HG03108 (cell line): Measurements from ENCODE around the gene PHYKPL.
"Not testable (repeated sequence)": the region's sequence is repeated elsewhere in the genome, so short reads cannot be mapped to it uniquely, and the experiment has no call there.

Experiments used
- ATAC-seq: cut with Tn5 transposase; IDR thresholded peaks from one replicate; pipeline ENCODE4 v1.9.1; 2021; ENCODE audit warnings: moderate library complexity; ENCODE audit not compliant: unreplicated experiment

PHYKPL gene

GRCh38 chr5:178240341-178240741 is 7.7 kb upstream of the PHYKPL start:
- no peak for ATAC-seq

GRCh38 chr5:178239626-178240301 is 7.2 kb upstream of the PHYKPL start:
- not testable (repeated sequence) for ATAC-seq

GRCh38 chr5:178238711-178239592 is 6.3 kb upstream of the PHYKPL start:
- ATAC-seq = no peak

- no peak for ATAC-seq
Measured at GRCh38 chr5:178238313-178238635, 5.7 kb upstream of the PHYKPL start.

- no peak for ATAC-seq
Measured at GRCh38 chr5:178237431-178238312, 5.1 kb upstream of the PHYKPL start.

GRCh38 chr5:178236679-178237078 is 4.1 kb upstream of the PHYKPL start:
- no peak for ATAC-seq

GRCh38 chr5:178236126-178236525 is 3.5 kb upstream of the PHYKPL start:
- no peak for ATAC-seq

- no peak for ATAC-seq
Measured at GRCh38 chr5:178235588-178235974, 3.0 kb upstream of the PHYKPL start.

GRCh38 chr5:178234750-178235587 is 2.4 kb upstream of the PHYKPL start:
- ATAC-seq = no peak

GRCh38 chr5:178234121-178234749 is 1.6 kb upstream of the PHYKPL start:
- ATAC-seq = no peak

- ATAC-seq = no peak
Measured at GRCh38 chr5:178232920-178233429, 373 bp upstream of the PHYKPL start.

- ATAC-seq = no peak
Measured at GRCh38 chr5:178231539-178232123, 971 bp downstream of the PHYKPL start.

GRCh38 chr5:178230879-178231538 is 1.6 kb downstream of the PHYKPL start:
- ATAC-seq = no peak

GRCh38 chr5:178229861-178230260 is 2.7 kb downstream of the PHYKPL start:
- no peak for ATAC-seq

- ATAC-seq = not testable (repeated sequence)
Measured at GRCh38 chr5:178229111-178229510, 3.5 kb downstream of the PHYKPL start.

GRCh38 chr5:178228609-178229008 is 4.0 kb downstream of the PHYKPL start:
- no peak for ATAC-seq

- no peak for ATAC-seq
Measured at GRCh38 chr5:178227929-178228328, 4.7 kb downstream of the PHYKPL start.

- no peak for ATAC-seq
Measured at GRCh38 chr5:178227138-178227659, 5.4 kb downstream of the PHYKPL start.

GRCh38 chr5:178225174-178225573 is 7.4 kb downstream of the PHYKPL start:
- no peak for ATAC-seq
